Suppressor macrophage treated with lipopolysaccharide for 1 hour (primary cell): Measurements from ENCODE around the gene TASOR.
"Not testable (repeated sequence)": the region's sequence is repeated elsewhere in the genome, so short reads cannot be mapped to it uniquely, and the experiment has no call there.

ENCODE experiments used
- DNase-seq, 3 donors: peaks; one replicate each; pipeline ENCODE4 v3.0.0-alpha.2; 2020 to 2022

TASOR gene

DNA sequence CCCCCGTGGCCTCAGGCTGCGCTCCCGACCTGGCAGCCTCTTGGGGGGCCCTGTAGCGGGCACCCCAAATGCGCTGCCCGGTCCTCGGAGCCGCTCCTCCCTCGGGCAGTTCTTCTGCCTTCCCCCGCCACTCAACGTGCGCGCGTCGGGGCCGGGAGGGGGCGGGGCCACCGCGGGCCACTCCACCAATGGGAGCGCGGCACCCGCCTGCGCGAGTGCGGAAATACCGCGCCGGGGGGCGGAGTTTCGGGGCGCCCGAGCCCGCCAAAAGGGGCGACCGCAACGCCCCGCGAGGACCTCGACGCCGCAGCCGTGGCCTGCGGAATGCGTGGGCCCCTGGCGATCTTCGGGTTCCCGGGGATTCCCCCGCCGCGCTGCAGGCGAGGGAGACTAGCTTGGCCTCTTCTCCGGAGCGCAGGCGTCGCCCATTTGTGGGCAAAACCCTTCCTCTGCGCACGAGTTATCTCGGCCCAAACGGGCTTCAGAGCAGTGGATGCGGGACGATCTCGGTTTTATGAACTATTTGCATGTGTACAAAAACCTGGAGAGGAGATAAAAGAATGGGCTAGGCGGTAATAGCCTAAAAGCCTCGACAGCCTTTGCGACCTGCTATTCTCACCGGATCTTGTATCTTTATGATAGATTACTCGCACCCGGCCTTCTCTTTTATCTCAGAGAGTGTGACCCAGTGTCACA lies at the start of gene TASOR:
Gene TASOR (minus strand): TSS at position 144 of the 696 bp plus-strand sequence. CDS start 259 bp downstream, outside the sequence.
- peak; percentile 86 to 96 (median 90) for DNase-seq

DNA sequence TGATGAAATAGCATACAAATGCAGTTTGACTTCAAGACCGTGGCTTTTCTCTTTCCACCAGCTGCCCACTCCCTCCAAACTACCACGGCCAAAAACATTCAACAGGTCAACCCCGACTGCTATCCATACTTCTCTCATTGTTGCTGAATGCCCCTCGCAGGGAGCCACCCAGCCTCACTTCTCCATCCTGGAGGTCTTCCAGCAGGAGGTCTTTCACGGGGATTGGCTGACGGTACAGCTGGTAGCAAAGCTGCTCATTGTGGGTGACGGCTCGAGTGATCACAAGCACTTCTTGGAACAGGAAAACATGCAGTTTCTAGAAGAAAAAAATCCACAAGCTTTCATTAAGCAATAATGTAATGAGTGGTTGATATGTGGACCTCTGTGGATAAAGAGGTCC lies 49.0 kb upstream of the TASOR start:
- DNase-seq: no peak

DNA sequence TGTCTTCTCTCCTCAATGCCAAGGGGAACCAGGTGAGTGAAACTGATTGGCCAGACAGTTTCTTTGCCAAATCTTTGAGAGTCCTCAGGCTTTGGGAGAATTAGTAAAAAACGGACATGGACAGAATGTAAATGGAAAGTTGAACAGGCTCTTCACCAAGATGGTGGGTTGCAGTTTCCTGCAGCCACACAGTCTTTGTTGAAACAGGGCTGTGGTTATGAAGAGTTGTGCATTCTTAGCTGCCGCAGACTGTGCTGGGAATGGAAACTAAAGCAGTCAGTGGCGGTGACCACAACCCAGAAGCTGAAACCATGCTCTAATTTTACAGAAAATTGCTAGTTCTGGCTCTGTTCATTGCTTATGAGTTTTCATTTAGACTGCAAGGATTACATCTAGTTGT lies 42.1 kb upstream of the TASOR start:
- DNase-seq: no peak

- no peak for DNase-seq
These were observed 41.6 kb upstream of the TASOR start for GRCh38 chr3:56724676-56725075.

DNA sequence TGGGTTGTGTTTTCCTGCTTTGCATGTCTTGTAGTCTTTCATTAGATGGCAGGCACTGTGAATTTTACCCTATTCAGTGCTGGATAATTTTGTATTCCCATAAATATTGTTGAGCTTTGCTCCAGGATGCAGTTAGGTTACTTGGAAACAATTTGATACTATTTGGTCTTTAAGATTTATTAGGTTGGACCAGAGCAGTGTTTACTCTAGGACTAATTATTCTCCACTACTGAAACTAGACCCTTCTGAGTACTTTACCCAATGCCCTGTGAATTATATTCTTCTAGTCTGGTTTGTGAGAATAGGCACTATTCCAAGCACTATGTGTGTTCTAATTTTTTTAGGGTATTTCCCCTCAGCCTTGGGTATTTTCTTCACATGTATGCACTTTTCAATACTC lies 37.8 kb upstream of the TASOR start:
- no peak for DNase-seq

- DNase-seq: not testable (repeated sequence)
These were observed 35.7 kb upstream of the TASOR start for GRCh38 chr3:56718809-56719208.

GRCh38 chr3:56711344-56711743 lies 28.3 kb upstream of the TASOR start:
- DNase-seq: no peak

DNA sequence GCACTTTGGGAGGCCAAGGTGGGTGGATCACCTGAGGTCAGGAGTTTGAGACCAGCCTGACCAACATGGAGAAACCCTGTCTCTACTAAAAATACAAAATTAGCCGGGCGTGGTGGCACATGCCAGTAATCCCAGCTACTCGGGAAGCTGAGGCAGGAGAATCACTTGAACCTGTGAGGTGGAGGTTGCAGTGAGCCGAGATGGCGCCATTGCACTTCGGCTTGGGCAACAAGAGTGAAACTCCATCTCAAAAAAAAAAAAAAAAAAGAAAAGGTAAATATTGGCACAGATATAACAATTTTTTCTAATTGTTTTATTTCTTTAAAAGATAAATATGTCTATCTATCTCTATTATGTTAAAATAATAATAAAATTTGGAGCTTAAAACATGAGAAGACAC lies 24.3 kb upstream of the TASOR start:
- DNase-seq: not testable (repeated sequence)

DNA sequence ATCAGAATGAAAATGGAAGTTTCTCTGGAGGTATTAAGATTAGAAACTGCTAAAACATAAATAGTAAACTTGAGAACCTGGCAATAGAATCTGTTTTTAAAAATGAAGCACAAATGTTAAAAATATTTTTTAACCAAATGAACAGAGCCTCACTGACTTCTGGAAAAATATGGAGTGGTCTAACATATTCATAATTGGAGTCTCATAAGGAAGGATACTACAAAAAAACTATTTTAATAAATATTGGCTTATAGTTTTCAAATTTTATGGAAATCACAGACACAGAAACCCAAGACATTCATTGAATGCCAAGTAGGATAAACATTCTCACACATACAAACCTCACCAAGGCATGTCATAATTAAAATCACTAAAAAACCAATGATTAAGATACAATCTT lies 23.6 kb upstream of the TASOR start:
- no peak for DNase-seq

- no peak for DNase-seq
These were observed 21.6 kb upstream of the TASOR start for GRCh38 chr3:56704706-56705105.

- peak; percentile 80 to 93 (median 84) for DNase-seq
These were observed 19.6 kb upstream of the TASOR start for GRCh38 chr3:56702490-56703315.

- no peak for DNase-seq
These were observed 17.1 kb upstream of the TASOR start for GRCh38 chr3:56700151-56700550.

- DNase-seq: peak in 1 of 3 donors; percentile 30
These were observed 12.0 kb upstream of the TASOR start for GRCh38 chr3:56694867-56695683.

DNA sequence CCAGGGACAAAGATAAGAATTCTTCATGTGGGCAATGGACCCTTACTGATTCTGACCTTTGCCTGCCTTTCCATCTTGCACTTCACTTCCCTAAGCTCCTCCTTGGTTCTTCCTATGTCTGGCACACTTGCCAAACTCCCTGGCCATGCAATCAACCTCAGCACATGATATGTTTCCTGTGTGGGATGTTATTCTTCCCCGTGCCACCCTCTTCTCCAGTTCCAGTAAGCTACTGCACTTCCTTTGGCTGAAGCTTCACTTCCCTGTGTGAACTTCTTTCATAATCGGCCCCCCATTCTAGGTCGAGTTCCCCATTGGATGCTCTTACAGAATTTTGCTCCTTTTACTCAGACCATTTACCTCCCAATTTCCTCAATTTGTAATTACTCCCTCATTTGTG lies 10.7 kb upstream of the TASOR start:
- peak; percentile 84 to 92 (median 90) for DNase-seq

DNA sequence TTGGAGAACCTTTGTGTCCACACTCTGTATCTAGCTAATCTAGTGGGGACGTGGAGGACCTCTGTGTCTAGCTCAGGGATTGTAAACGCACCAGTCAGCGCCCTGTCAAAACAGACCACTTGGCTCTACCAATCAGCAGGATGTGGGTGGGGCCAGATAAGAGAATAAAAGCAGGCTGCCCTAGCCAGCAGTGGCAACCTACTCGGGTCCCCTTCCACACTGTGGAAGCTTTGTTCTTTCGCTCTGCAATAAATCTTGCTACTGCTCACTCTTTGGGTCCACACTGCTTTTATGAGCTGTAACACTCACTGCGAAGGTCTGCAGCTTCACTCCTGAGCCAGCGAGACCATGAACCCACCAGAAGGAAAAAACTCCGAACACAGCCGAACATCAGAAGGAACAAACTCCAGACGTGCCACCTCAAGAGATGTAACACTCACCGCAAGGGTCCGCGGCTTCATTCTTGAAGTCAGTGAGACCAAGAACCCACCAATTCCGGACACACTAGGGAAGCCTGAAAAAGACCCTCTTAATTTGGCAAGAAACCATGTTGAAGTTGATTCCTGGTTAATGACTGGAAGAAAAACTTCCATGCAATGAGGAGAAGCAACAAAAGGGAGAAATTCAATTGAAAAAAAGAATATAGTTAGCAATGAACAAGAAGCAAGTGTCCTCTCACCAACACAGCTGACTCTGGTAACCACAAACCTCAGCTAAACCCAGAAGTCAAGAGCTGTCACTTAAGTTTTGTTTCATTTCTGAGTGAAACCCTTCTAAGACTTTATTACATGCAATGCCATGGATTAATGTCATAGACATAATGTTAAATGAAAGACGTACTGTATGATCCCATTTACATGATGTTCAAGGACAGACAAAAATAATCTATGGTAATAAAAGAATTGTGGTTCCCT lies 9.7 kb upstream of the TASOR start:
- peak in 1 of 3 donors; percentile 31 for DNase-seq

DNA sequence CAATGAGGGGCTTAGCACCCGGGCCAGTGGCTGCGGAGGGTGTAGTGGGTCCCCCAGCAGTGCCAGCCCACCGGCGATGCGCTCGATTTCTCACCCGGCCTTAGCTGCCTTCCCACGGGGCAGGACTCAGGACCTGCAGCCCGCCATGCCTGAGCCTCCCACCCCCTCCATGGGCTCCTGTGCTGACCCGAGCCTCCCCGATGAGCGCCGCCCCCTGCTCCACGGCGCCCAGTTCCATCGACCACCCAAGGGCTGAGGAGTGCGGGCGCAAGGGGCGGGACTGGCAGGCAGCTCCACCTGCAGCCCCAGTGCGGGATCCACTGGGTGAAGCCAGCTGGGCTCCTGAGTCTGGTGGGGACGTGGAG lies 8.9 kb upstream of the TASOR start:
- DNase-seq: not testable (repeated sequence)

DNA sequence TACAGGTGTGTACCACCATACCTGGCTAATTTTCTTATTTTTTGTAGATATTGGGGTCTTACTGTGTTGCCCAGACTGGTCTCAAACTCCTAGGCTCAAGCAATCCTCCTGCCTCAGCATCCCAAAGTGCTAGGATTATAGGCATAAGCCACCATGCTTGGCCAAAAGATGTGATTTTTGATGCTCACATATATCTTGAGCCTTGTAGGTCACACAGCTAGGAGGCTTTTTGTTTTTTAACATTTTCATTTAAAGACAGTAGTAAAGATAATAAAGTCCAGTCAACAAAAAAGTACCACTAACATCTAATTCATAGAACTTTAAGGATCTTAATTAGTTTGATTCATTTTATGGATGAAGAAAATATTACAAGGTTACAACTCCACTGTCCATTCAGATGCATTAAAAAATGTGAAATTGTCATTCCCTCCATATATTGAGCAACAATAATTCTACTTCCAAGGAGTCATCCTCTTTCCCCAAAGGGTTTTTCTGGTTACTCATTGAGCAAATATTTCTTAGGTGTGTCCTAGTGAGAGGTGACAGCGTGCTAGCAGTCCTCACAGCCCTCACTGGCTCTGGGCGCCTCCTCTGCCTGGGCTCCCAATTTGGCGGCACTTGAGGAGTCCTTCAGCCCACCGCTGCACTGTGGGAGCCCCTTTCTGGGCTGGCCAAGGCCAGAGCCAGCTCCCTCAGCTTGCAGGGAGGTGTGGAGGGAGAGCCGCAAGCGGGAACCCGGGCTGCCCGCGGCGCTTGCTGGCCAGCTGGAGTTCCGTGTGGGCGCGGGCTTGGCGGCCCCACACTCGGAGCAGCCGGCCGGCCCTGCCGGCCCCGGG lies 8.3 kb upstream of the TASOR start:
- peak in 1 of 3 donors; percentile 29 for DNase-seq

DNA sequence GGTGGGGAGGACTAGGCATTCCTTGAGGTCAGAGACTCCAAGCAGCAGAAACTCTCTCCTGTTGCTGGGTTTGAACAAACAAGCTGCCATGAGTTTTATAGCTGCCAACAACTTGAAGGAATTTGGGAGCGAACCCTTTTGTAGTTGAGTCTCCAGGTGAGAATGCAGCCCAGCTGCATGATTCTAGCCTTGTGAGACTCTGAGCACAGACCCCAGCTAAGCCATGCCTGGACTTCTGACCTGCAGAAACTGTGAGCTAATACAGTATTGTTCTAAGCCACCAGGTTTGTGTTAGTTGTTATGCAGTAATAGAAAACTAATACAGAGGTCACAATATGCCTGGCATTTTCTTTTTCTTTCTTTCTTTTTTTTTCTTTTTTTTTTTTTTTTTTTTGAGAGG lies 6.2 kb upstream of the TASOR start:
- DNase-seq: no peak

GRCh38 chr3:56688191-56688590 lies 5.1 kb upstream of the TASOR start:
- no peak for DNase-seq

- no peak for DNase-seq
These were observed 964 bp upstream of the TASOR start for GRCh38 chr3:56684029-56684428.

DNA sequence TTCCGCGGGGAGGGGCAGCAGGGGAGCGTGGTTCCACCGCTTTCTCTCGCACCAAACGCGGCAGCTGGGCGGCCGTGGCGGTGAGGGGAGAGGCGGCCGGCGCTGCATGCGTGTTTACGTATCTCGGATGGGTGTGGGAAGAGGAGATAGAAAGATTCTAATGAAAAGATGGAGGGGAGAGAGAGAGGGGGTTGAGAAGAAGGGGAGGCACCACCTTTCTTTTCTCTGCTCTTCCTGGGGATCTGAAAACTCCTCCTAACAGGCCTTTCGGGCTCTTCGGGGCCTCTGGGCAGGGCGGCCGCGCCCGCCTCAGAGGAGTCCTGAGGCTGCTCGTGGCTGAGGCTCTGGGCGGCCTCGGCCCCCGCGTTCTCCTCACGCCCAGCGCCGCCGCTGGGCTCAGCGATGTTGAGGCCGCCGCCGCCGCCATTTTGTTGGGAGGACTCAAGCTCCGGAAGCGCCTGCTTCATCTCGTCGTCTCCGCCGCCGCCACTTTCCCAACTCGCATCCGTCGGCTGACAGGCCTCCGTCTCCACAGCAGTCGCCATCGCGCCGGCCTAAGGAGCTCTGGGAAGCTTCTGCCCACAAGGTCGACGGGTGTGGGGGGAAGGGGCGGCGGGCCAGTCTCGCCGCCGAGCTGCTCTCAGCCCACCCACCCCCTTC lies 473 bp downstream of the TASOR start:
- peak; percentile 77 to 91 (median 83) for DNase-seq
